ENCODE results near the gene MFAP5.

MFAP5 gene, protein sequence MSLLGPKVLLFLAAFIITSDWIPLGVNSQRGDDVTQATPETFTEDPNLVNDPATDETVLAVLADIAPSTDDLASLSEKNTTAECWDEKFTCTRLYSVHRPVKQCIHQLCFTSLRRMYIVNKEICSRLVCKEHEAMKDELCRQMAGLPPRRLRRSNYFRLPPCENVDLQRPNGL

DNA sequence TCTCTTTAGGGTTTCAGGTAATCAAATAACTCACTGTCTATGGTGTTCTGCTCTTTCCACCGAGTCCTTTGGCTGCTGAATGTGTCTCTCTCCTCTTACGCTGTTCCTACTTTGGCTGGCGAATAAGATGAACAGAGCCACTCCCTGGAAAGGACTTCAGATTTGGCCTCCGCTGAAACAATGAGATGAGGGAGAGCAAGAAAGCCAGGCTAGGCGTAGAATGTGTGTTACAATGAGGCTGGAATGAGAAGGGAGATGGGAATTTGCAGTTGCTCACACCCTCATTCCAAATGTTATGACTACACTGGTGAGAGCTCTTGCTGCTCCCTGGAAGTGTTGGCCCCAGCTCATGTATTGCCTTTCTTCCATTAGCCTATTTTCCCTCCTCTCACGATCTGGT is at the start of gene MFAP5:
MFAP5 (minus strand) TSS at position 234 of the 400 bp plus-strand sequence. CDS start 722 bp downstream, outside the sequence.
- no peak for DNase-seq (ENCODE audit: low read depth)

DNA sequence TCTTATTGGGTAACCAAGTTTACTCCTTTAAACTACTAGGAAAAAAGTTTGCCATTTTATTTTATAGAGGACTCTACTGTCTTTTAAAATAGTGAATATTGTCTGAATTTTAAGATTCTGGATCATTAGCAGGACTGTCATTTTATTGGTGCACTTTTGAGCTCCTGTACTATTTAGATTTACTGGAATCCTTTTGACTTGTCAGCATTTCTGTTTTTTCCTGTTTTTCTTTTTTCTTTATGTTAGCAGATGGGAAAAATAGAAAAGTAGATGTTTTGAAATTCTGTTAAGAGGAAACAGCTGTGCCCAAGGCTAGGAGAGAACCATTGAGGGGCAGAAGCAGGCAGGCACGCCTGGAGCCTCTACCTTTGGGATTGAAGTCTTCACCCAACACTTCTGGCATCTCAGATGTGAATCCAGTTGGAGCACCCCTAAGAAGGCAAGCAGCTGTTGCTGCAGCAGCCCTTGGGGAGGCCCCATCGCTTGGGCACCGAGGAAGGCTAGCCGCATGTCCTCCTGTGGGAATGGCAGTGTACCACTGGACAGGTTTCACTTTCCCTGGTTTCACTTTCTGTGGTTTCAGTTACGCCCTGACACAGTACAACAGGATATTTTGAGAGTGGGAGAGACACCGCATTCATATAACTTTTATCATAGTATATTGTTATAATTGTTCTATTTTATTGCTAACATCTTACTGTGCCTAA is 46.7 kb upstream of the MFAP5 start:
- DNase-seq (ENCODE audit: low read depth): no peak

GRCh38 chr12:8702159-8702558 is 39.5 kb upstream of the MFAP5 start:
- DNase-seq (ENCODE audit: low read depth): no peak

- DNase-seq (ENCODE audit: low read depth): no peak
Measured at GRCh38 chr12:8701046-8701660, 38.5 kb upstream of the MFAP5 start.

GRCh38 chr12:8699714-8700113 is 37.1 kb upstream of the MFAP5 start:
- no peak for DNase-seq (ENCODE audit: low read depth)

- DNase-seq (ENCODE audit: low read depth): no peak
Measured at GRCh38 chr12:8698879-8699278, 36.3 kb upstream of the MFAP5 start.

- peak; percentile 23 for DNase-seq (ENCODE audit: low read depth)
Measured at GRCh38 chr12:8698132-8698851, 35.7 kb upstream of the MFAP5 start.

GRCh38 chr12:8697476-8698131 is 35.0 kb upstream of the MFAP5 start, which contains the start of gene RIMKLB:
TSS of gene RIMKLB (plus strand) at chr12:8697991. CDS start at chr12:8713867, 15,876 bp downstream.
- DNase-seq (ENCODE audit: low read depth): peak; percentile 56

- DNase-seq (ENCODE audit: low read depth): no peak
Measured at GRCh38 chr12:8697120-8697475, 34.5 kb upstream of the MFAP5 start.

DNA sequence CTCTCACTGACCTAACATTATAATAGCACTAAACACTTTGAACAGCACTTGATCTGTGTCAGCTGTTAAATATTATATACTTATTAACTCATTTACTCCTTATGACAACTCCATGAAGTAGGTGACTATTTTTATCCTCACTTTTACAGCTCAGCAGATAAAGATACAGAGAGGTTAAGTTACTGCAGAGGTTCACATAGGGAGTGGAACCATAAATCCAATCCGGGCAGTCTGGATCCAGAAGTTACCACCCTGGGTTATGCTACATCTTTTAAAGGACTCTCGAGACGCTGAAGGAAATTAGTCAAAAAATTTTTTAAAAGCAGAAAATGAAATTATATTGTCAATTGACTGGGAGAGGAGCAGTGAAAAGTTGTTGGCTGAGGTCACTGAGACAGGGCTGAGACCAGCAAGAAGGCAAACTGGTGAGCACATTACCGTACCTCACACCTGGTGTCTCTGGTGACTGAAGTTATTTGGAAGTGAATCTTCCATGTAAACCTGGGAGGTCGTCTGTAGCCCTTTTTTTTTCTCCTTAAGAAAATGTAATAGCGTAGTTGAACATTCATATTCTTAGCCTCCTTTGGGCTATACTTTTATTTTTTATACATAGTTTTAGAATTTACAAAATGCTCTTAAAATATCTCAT is 33.9 kb upstream of the MFAP5 start:
- DNase-seq (ENCODE audit: low read depth): no peak

DNA sequence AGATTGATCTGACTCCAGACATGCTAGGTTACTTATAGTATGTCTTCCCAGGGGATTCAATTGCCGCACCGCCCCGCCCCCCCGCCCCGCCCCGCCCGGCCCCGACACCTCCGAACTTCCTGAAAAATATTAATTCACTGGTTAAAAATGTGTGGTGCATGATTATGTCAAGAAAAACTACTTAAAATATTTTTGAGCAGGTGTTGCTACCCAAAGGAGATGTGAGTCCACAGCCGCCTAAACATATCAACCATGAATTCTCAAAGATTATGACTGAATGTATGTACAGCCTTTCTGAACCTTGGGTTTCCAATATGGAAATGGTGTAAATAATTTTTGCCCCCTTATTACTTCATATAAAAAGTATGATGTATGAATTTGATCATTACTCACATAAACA is 32.5 kb upstream of the MFAP5 start:
- DNase-seq (ENCODE audit: low read depth): no peak

- DNase-seq (ENCODE audit: low read depth): no peak
Measured at GRCh38 chr12:8692573-8692972, 29.9 kb upstream of the MFAP5 start.

DNA sequence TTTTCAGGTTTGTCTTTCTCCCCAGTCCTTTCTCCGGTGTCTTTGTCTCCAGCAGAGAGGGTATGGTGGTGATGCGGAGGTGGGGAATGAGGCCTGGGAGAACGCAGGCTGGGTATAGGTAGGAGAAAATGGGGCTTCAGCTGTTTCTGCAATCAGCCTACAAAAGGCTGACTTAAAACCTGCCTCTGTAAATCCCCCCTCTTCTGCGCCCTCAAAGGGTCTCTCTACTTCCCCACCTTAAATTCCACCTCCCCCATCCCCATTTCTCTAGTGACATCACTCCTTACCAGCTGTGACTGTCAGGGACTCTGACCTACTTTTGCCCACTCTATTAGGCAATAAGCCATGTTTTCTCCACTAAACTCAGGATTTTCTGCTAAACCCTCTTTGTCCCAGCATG is 27.1 kb upstream of the MFAP5 start:
- DNase-seq (ENCODE audit: low read depth): no peak

DNA sequence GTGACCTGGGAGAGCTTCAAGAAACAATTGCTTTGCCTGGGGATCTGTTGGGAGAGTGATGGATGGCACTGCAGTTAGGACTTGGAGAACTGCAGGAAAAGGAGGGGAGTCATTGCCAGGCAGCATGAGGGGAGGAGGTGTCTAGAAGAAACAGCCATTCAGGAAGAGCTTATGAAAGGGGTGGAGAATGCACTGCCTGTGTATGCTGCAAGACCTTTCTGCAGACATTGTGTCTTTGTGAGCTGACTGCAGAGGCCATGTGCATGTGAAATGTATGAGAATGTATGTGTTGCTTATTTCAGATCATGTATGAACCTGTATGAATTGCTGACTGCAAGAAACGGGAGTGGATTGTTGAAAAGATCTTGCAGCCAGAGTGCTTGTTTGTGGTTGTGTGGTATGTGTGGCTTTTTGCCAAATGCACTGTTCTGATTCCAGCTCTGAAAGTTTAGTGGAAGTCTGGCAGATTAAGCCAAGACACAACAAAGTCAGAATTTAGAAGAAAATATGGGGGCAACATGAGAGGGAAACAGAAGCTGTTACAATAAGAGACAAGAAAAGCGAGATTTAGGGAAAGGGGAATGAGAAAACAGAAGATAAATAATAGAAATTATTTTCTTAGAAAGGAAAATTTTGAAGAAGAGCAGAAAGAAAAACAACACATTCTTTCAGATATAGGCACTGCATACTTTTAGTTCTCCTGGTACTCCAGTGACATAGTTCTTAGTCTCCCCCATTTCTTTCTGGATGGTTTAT is 25.4 kb upstream of the MFAP5 start:
- DNase-seq (ENCODE audit: low read depth): no peak

- no peak for DNase-seq (ENCODE audit: low read depth)
Measured at GRCh38 chr12:8685051-8685450, 22.4 kb upstream of the MFAP5 start.

DNA sequence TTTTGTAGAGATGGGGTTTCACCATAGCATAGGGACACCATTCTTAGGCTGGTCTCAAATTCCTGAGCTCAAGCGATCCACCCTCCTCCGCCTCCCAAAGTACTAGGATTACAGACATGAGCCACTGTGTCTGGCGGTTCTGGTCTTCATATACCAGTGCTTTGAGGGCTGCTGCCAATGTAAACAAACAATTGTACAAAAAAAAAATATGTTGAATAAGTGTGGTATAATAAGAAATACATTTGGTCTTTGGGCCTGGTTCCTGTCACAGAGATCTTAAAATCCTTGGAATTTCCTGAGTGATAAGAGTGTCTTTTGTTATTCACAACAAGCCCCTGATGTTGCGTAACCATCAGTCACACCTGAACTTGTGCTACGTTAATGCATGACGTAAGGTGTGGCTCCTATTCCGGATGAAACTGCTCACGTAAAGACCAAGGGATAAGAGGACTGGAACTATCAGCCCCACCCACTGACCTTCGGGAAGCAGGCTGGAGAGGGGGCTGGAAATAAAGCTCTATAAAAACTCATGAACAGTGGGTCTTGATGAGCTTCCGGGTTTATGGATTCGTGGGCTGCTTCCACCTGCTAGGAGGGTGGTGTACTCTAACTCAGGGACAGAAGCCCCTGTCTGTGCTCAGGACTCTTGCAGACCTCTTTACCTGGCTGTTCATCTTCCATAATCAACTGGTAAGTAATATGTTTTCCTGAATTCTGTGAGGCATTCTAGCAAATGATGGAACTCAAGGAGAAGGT is 18.7 kb upstream of the MFAP5 start:
- DNase-seq (ENCODE audit: low read depth): no peak

DNA sequence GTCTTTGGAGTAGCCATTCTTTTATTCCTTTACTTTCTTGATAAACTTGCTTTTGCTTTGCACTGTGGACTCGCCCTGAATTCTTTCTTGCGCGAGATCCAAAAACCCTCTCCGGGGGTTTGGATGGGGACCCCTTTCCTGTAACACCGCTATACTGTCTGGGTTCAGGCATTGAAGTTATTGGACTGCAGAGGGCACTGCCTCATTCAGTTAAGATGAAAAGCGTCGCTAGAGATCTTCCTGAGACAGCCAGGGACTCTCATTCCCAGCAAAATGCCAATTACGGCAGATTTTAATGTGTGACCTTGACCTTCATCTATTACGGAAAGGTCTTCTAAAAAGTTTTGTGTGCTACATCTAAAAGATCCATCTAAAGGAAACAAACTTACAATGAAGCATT is 17.9 kb upstream of the MFAP5 start:
- DNase-seq (ENCODE audit: low read depth): no peak

DNA sequence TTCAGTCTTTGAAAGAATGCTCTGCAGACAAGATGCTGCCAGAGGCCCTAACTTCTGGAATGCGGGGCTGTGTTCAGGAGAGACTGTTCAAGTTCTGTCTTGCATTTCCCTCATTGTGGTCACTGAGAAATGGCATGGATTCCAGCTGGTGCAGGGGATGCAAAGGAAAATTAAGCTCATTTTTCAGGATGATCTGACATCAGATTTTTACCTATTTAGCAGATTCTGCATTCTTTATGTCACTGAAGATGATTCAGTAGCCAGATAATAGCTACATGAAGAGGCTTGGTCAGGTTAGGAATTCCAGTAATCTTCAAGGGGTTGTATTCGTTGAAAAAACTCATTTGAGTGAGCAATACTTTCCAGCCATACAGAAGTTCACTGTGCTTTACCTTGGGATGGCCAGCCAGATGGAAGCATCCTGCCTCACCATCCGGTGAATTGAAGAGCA is 16.1 kb upstream of the MFAP5 start:
- no peak for DNase-seq (ENCODE audit: low read depth)

GRCh38 chr12:8677362-8677761 is 14.7 kb upstream of the MFAP5 start:
- no peak for DNase-seq (ENCODE audit: low read depth)

DNA sequence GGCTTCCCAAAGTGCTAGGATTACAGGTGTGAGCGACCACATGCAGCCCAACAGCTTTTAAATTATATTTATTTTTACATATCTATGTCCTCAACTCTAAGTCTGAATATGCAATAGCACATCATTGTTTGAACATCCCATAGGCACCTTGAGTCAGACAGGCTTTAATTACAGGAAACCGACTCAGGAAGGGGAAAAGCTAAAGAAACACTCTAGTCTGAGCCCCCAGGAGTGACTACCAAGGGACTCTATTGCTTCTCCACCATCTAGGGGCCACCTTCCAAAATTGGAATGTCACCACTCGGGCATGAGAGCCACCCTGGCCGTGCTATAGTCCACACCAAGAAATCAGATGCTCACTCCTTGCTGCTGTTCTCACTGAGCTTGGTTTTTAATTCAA is 14.0 kb upstream of the MFAP5 start:
- no peak for DNase-seq (ENCODE audit: low read depth)

Data from T-helper 22 cell (primary cell).